HAP-1 (cell line): Measurements from ENCODE around the gene OTUB2.

Experiments
- DNase-seq, 2 experiments: peaks; one replicate each; pipeline ENCODE4 v3.0.0-alpha.2; 2016 to 2020; ENCODE audit warnings: low spot score in 2 of 2
- H3K27me3 ChIP-seq: fragments of 250-450 bp; sonication (Bioruptor Pico); 2 replicates; pipeline ENCODE4 v1.5.1; 2020; ENCODE audit warnings: low read depth, mild to moderate bottlenecking, moderate library complexity
- H3K36me3 ChIP-seq: fragments of 250-450 bp; sonication (Bioruptor Pico); replicated peaks from 2 replicates; pipeline ENCODE4 v1.5.1; 2020; ENCODE audit warnings: mild to moderate bottlenecking
- H3K4me1 ChIP-seq: fragments of 250-450 bp; sonication (Bioruptor Pico); 2 replicates; pipeline ENCODE4 v1.5.1; 2020; ENCODE audit warnings: mild to moderate bottlenecking
- H3K4me3 ChIP-seq: fragments of 250-450 bp; sonication (Bioruptor Pico); 2 replicates; pipeline ENCODE4 v1.5.1; 2020; ENCODE audit warnings: mild to moderate bottlenecking, moderate library complexity
- H3K9me3 ChIP-seq: fragments of 250-450 bp; sonication (Bioruptor Pico); 2 replicates; pipeline ENCODE4 v1.5.1; 2020; ENCODE audit warnings: mild to moderate bottlenecking, moderate library complexity
- in situ Hi-C: fragments of 300-500 bp; cut with MboI; formaldehyde crosslinking; loops from 3 replicates; pipeline ENCODE4 v1.14.3; 2020; ENCODE audit warnings: low sequenced_read_pairs, inconsistent platforms, mixed read lengths

The OTUB2 gene

GRCh38 chr14:94031161-94031882 is 5.2 kb downstream of the OTUB2 start:
- H3K9me3 ChIP-seq: no peaks in the 10 kb centered on the region
- in situ Hi-C loops: no loop called here

GRCh38 chr14:94031883-94032279 is 5.7 kb downstream of the OTUB2 start:
- in situ Hi-C loops: no loop called here
- Histone ChIP-seq H3K27me3 (no peaks in the 10 kb centered on the region), H3K4me3 (no peak overlapping the region), H3K9me3 (no peaks in the 10 kb centered on the region), H3K4me1 (no peaks in the 10 kb centered on the region; the same call in 1 of the 2 replicates), H3K36me3 (no peaks in the 10 kb centered on the region)
- no peak for DNase-seq

More at GRCh38 chr14:94031161-94031882, 5.2 kb downstream of the OTUB2 start:
- no peaks in the 10 kb centered on the region; the same call in 1 of the 2 replicates for H3K4me1 ChIP-seq
- H3K27me3 ChIP-seq: no peaks in the 10 kb centered on the region
- no peaks in the 10 kb centered on the region for H3K36me3 ChIP-seq
- DNase-seq: no peak
- H3K4me3 ChIP-seq: no peak overlapping the region

- Histone ChIP-seq H3K9me3 (no peaks in the 10 kb centered on the region), H3K27me3 (no peaks in the 10 kb centered on the region), H3K36me3 (no peaks in the 10 kb centered on the region), H3K4me1 (no peaks in the 10 kb centered on the region), H3K4me3 (no peak overlapping the region)
- in situ Hi-C loops: loop anchor here (5.0 kb wide), 1 partner anchor 102 kb away; no protein-coding TSS in a partner anchor
- no peak for DNase-seq
Observed at GRCh38 chr14:94034886-94035285, 8.7 kb downstream of the OTUB2 start.

GRCh38 chr14:94036313-94037167 is 10.4 kb downstream of the OTUB2 start:
- H3K4me3 ChIP-seq: no peak overlapping the region
- H3K9me3 ChIP-seq: no peaks in the 10 kb centered on the region
- DNase-seq: peak; percentile 54 to 88
- no peaks in the 10 kb centered on the region for H3K36me3 ChIP-seq
- no peaks in the 10 kb centered on the region for H3K4me1 ChIP-seq
- H3K27me3 ChIP-seq: no peaks in the 10 kb centered on the region
- in situ Hi-C loops: loop anchor here (5.0 kb wide), 1 partner anchor 101 kb away; no protein-coding TSS in a partner anchor

- in situ Hi-C loops: loop anchor here (5.0 kb wide), 1 partner anchor 99 kb away; no protein-coding TSS in a partner anchor
- H3K36me3 ChIP-seq: no peaks in the 10 kb centered on the region
- no peaks in the 10 kb centered on the region for H3K4me1 ChIP-seq
- H3K9me3 ChIP-seq: no peaks in the 10 kb centered on the region
- H3K27me3 ChIP-seq: no peaks in the 10 kb centered on the region
- H3K4me3 ChIP-seq: no peak overlapping the region
- DNase-seq: no peak
Observed at GRCh38 chr14:94037954-94038353, 11.8 kb downstream of the OTUB2 start.

GRCh38 chr14:94038510-94038909 is 12.4 kb downstream of the OTUB2 start:
- Histone ChIP-seq H3K36me3 (peaks cover 2% of the 10 kb centered on the region; the same call in 1 of the 2 replicates), H3K4me1 (no peaks in the 10 kb centered on the region), H3K27me3 (no peaks in the 10 kb centered on the region), H3K4me3 (no peak overlapping the region), H3K9me3 (no peaks in the 10 kb centered on the region)
- in situ Hi-C loops: loop anchor here (5.0 kb wide), 1 partner anchor 99 kb away; no protein-coding TSS in a partner anchor
- no peak for DNase-seq

- H3K9me3 ChIP-seq: no peaks in the 10 kb centered on the region
- no peak for DNase-seq
- H3K27me3 ChIP-seq: no peaks in the 10 kb centered on the region
- no peak overlapping the region for H3K4me3 ChIP-seq
- H3K4me1 ChIP-seq: no peaks in the 10 kb centered on the region
- in situ Hi-C loops: loop anchor here (5.0 kb wide), 1 partner anchor 98 kb away; no protein-coding TSS in a partner anchor
- H3K36me3 ChIP-seq: peaks cover 5% of the 10 kb centered on the region; the same call in 1 of the 2 replicates
Observed at GRCh38 chr14:94038921-94039629, 12.9 kb downstream of the OTUB2 start.

GRCh38 chr14:94040247-94040646 is 14.1 kb downstream of the OTUB2 start:
- DNase-seq: no peak
- H3K36me3 ChIP-seq: peaks cover 7% of the 10 kb centered on the region
- H3K27me3 ChIP-seq: no peaks in the 10 kb centered on the region
- H3K4me3 ChIP-seq: no peak overlapping the region
- no peaks in the 10 kb centered on the region for H3K4me1 ChIP-seq
- H3K9me3 ChIP-seq: no peaks in the 10 kb centered on the region
- in situ Hi-C loops: no loop called here

GRCh38 chr14:94040796-94041195 is 14.7 kb downstream of the OTUB2 start:
- no peak overlapping the region for H3K4me3 ChIP-seq
- no peaks in the 10 kb centered on the region for H3K4me1 ChIP-seq
- no peaks in the 10 kb centered on the region for H3K27me3 ChIP-seq
- H3K36me3 ChIP-seq: peaks cover 11% of the 10 kb centered on the region
- no peaks in the 10 kb centered on the region for H3K9me3 ChIP-seq
- in situ Hi-C loops: no loop called here
- no peak for DNase-seq

GRCh38 chr14:94041551-94042346 is 15.6 kb downstream of the OTUB2 start:
- DNase-seq: no peak
- Histone ChIP-seq H3K4me1 (no peaks in the 10 kb centered on the region), H3K4me3 (no peak overlapping the region), H3K9me3 (no peaks in the 10 kb centered on the region), H3K27me3 (no peaks in the 10 kb centered on the region), H3K36me3 (peaks cover 15% of the 10 kb centered on the region)
- in situ Hi-C loops: no loop called here

- no peak for DNase-seq
- Histone ChIP-seq H3K27me3 (no peaks in the 10 kb centered on the region), H3K4me3 (no peak overlapping the region), H3K9me3 (no peaks in the 10 kb centered on the region), H3K36me3 (peaks cover 24% of the 10 kb centered on the region), H3K4me1 (no peaks in the 10 kb centered on the region)
- in situ Hi-C loops: no loop called here
Observed at GRCh38 chr14:94042433-94043091, 16.4 kb downstream of the OTUB2 start.

GRCh38 chr14:94043111-94043755 is 17.1 kb downstream of the OTUB2 start:
- H3K36me3 ChIP-seq: peaks cover 30% of the 10 kb centered on the region
- H3K27me3 ChIP-seq: no peaks in the 10 kb centered on the region
- in situ Hi-C loops: no loop called here
- H3K9me3 ChIP-seq: no peaks in the 10 kb centered on the region
- no peak for DNase-seq
- H3K4me1 ChIP-seq: peaks cover 1% of the 10 kb centered on the region
- no peak overlapping the region for H3K4me3 ChIP-seq
